Stimulated activated CD8-positive, alpha-beta memory T cell treated with anti-CD3 and anti-CD28 coated beads, Interleukin-15, amount 100 ng/mL, for 48 hours (primary cell): ENCODE results near the gene FRMD4A.
"Not testable (repeated sequence)": the region's sequence is repeated elsewhere in the genome, so short reads cannot be mapped to it uniquely, and the experiment has no call there.

Experiments used
- DNase-seq, 2 donors: peaks; one replicate each; pipeline ENCODE4 v3.0.0-alpha.2; 2020; ENCODE audit warnings: low read depth in 2 of 2

The FRMD4A gene

DNA sequence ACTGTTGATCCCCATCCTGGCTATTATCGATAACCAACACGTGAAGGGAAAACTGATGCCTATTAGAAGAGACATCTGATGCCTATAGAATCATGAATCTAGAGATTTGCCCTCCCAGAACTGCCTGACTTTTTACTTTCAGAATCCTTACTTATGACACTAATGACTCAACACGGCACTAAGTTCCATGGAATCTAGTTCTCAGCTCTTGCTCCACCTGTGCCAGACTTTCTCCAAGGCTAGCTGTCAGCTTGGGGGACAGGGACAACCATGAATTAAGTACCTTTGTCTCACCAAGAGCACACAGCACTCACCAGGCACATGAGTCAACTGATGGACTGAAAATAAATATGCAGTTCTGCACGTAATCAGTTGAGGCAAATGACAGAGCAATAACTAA, 184.2 kb downstream of the FRMD4A start:
- no peak for DNase-seq

DNA sequence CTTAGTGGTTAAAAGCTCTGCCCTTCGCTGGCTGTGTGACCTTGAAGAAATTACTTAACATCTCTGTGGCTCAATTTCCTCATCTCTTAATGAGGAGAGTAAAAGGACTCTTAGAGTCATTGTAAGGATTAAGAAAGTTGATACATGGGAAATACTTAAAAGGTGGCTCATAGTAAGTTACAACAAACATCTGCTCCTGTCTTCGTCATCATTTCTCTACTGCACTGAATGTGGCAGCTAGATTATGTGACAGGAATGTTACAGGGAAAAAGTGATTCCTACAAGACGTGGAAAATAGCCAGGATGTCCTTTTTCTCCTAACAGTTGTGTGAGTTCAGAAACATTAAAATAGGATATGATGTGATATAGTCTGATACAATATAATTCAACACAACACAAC, 184.7 kb downstream of the FRMD4A start:
- DNase-seq: no peak

DNA sequence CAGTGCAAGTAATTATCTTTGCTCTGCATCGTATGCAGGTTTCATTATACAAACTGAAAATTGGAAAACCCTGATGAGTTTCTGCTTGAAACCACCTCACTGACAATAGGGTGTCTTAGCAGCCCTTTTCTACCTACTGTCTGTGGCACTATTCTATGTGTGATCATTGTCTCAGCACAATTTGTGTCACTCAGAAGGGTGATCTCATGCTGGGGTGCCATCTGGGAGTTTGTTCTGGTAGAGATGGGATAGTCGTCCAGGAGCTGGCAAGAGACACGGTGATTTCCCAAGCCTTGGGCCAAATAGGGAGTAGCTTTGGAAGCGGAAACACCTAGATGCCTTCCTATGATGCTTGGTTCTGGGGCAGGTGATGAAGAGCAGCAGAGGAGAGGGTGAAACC, 186.3 kb downstream of the FRMD4A start:
- no peak for DNase-seq

DNA sequence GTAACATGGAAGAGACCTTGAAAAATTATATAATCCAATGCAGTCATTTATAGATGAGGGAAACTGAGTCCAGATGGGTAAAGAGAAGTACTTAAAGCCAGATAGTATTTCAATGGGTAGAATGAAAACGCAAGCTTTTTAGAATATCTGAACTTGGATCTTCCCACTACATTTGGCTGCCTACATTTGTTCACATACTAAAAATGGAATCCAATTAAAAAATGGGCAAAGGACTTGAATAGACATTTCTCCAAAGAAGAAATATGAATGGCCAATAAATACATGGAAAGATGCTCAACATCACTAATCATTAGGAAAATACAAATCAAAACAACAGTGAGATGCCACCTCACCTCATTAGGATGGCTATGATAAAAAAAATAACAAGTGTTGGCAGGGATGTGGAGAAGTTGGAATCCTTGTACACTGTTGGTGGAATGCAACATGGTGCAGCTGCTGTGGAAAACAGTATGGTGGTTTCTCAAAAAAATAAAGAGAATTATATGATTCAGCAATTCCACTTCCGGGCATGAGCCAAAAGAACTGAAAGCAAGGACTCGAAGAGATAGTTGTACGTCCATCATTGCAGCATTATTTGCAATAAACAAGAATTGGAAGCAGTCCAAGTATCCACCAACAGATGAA, 188.0 kb downstream of the FRMD4A start:
- no peak for DNase-seq

DNA sequence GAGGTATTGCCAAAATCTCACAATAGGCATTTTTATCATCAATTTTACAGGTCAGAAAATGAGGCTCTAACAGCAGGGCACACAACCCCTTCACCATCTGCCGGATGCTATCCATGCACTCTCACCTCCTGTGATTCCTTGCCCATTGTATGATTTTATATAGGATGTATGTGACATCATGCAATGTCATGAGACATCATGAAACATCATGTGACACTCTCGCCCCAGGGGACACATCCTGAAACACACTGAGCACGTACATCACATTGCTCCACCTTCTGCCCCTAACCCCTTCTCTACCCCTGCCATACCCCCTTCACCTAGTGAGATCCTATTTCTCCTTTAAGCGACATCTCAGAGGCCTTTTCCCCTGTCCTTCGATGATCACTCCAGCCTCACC, 189.4 kb downstream of the FRMD4A start:
- DNase-seq: no peak

DNA sequence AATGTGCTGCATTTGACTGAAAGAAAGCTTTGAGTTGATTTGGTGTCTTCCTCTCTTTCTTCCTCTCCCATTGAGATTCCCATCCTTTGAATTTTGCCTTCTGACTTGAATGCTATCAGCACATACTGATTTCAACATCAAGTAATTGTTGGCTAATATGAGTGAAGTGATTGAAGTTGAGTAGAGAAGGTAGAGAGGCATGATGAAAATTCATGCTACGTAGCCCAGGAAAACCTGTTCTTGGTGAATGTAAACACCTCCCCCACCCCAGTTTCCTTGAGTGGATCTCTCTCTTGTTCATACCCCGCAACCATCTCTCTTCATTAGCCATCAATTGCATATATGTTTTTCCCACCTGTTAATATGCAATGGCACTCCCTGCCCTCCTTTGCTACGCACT, 193.3 kb downstream of the FRMD4A start:
- DNase-seq: no peak

DNA sequence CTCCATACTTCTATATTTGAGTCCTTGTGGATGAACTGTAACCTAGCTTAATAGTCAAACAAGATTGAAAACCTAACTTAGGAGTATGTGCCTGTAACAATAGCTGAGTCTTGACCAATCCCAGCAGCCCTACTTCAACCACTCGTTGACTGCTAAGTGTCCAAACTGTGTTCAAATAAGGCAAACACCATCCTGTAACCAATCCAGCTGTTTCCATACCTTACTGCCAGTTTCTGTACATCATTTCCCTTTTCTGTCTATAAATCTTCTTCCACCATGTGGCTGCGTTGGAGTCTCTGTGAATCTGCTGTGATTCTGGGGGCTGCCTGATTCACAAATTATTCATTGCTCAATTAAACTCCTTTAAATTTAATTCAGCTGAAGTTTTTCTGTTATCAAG, 195.5 kb downstream of the FRMD4A start:
- not testable (repeated sequence) for DNase-seq

DNA sequence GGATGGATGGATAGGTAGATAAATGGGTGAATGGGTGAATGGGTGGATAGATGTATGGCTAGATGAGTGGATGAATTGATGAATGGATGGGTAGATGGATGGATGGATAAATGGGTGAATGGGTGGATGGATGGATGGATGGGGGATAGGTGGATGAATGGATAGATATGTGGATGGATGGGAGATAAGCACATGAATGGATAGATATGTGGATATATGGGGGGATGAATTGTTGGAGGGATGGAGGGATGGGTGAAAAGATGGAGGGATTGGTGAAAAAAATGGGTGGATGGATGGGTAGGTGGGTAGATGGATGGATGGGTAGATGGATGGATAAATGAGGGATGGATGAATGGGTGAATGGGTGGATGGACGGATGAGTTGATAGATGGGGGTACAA, 196.4 kb downstream of the FRMD4A start:
- DNase-seq: no peak

DNA sequence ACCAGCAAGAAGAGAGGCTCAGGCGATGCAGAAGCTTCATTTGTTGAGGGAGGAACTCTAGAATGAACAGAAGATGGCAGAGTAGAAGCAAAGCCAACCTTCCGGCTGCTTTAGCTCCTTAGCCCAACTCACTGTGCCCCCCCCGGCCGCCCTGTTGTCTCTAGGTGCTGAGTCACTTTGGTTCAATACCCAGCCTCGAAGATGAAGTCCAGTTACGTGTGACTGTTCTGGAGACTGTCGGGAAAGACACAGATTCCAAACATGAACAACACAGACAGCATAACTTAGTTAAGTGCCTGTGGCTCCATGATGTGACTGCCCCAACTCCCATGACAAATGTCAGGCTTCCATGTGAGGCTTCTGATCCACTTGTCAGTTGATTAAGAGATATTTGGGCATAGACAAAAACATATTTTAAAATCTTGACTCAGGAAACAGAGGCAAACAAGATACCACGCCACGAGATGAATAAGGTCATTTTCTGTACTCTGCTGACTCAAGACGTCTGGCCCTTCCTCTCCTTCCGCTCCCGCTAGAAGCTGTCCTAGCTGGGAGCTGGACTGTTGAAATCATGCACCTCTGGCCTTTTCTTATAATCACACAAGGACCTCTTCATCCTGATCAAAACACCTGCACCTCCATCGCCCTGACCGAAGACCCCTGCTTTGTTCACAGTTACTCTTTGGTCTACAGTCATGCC, 199.3 kb downstream of the FRMD4A start:
- no peak for DNase-seq

DNA sequence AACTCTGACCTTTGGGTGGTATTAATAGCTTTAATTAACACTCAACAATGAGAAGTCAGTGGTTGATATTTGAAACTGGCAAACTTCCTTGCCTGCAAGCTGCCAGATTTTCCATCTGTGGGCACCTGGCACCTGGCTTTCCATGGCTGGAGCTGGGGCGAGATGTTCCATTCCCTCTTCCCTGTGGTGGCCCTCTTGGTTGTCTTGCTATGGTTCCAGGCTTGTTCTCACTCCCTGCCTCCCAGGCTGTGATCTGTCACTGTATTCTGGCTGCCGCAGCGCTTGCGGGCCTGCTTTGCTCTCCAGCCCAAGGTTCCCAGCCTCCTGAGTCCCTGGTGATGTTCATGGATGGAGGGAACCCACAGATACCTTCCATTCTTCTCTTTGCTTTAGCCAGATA, 201.0 kb downstream of the FRMD4A start:
- DNase-seq: no peak

DNA sequence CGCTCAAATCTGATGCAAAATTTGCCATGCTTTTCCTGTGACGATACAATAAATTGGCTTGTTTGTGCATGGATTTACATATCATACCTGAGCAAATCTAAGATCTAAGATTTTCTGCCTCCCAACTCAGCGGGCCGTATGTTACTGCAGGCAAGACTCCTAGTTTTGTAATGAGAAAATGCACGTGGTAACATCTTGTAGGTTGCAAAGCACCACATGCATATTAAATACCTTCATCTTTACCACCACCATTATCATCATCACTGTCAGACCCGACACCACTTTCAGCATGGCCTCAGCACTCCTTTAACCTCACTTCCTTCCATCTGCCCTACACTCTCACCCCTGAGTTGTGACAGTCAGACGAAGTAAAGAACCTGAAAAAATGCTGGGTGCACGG, 202.2 kb downstream of the FRMD4A start:
- DNase-seq: no peak

DNA sequence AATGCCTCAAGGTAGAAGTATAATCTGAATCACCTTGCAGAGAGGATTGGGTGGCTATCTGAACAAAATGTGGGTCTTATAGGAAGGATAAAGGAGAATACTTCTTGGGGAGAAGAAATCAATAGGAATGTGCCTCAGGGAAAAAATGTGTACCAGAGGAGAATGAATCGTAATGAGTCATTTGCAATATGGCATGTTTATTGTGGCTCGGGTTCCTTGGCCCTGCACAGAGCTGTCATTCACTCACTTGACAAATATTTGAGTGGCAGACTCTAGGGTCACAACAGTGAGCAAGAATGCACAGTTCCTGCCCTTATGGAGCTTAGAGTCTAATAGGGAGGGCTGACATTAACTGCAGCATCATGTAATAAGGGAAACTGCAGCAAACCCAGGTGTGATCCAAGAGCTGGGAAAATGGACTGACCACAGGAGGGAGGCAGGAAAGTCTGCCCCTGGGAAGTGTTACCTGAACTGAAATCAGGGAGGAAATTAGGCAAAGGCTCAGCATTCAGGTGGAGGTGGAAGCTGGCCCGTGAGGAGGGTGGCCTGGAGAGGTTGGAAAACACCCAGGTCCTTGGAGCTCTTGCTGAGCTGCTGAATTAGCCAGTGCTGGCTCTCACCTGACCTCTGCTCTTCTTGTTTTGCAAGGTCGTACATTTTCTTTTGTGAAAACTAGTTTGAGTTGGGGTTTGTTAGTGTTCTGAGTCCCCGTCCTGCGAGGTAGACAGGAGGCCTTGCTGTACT, 203.9 kb downstream of the FRMD4A start:
- DNase-seq: no peak

DNA sequence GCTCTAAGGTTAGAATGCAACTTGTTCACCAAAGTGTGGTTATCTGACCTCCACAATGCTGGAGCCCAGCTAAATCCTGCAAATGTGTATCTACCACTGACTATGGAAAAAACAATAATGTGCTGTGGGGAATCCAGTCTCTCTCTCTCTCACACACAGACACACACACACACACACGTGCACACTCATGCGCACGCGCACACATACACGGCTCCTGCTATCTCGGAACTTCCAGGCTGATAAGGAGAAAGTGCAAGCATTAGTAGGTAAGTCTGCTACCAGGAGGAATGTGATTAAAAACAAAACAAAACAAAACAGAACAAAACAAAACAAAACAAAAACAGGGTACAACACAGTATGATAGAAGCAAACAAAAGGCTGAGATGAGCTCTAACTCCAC, 205.2 kb downstream of the FRMD4A start:
- DNase-seq: no peak

DNA sequence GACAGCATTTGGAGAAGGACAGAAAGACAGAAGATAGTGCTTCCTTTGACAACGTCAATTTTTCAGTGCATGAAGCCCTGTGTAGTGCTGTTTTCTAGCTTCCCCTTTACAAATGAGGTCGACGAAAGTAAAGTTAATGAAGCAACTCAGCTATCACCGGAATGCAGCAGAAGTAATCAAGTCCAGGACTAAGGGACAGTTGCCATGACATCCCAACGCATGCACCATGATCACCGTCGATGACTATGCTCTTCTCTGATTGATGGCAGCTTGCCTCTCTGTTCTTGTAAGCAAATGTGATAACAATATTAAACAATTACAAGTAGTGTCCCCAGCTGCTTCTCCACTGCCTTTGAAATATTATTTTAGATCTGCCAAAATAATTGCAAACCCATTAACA, 205.8 kb downstream of the FRMD4A start:
- no peak for DNase-seq

DNA sequence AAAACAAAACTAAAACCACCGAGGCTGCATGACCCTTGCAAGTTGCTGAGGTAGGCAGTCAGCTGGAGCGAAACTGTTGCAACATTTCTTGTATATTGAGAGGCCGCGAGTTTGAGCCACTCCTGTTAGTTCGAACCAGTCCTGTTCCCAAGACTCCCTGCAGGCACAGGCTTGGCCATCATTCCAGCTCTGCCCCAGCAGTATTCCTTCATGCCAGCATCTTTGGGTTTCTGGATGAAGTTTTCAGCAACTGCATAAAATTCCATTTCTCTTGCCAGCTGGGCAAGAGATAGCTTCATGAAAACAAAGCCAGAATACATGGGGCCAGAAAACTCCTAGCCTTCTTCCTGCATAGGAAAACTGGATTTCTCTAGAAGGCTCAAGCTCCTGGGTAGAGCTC, 207.6 kb downstream of the FRMD4A start:
- DNase-seq: no peak

DNA sequence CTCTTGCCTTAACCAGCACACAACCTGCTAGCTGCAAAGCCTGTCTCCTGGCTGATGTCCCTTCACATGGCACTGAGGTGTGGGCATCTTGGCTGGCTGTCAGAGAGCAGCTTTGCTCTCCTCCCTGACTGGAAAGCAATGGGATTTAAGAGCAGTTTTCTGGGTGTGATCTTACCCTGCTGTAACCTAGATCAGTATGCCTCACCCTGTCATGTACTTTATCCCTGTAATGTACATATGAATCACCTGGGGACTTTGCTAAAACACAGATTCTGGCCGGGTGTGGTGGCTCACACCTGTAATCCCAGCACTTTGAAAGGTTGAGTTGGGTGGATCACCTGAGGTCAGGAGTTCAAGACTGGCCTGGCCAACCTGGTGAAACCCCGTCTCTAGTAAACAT, 209.9 kb downstream of the FRMD4A start:
- no peak for DNase-seq

DNA sequence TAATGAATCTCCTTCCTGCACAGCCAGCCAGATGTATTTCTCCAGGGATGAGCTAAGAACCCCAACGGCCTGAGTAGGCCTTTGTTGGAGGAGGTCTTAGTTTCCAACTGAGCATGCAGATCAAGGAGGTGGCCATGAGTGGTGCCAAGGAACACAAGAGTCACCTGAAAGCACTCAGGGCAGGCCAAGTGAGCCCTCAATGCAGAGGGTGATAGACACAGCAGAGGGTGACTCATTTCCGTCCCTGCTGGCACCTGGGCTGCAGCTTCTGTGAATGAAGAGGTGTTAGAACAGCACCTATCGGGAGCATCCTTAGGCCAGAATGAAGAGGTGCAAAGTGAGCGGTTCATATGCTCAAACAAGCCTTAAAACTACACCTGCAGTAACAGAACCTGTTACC, 211.8 kb downstream of the FRMD4A start:
- DNase-seq: no peak

DNA sequence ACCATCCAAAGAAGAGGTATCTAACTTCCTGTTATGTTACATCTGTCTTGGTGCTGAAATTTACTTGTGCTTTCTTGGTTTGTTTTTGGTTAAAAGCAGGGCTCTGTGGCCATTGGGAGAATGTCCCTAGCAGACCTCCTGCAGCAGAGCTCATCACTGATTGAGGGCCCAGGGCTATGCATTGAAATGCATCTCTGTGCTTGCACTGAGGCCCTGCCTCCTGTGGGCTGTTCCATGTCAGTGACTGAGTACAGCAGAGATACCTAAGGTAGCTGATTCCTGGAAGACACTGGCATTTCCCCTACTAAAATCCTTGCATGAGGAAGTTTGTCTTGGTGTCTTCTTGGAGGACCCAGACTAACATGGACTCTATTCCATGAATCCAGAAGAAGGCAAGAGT, 213.9 kb downstream of the FRMD4A start:
- DNase-seq: no peak

DNA sequence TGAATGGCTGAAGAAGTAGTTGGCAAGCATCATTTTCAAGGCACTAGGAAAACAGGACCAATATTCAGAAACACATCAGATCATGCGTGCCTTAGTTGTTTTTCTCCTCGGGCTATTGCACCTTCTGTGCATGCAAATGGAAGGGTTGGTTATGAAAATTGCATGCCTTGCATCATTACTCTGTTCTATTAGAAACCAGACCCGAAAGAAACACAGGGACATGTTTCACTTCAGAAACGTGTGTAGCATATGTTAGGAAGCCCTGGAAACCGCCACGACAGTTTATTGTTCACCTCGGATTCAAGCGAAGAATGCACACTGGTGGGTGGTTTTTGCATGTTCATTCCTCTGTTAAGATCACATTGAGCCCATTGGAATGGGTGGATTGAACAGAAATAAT, 214.7 kb downstream of the FRMD4A start:
- no peak for DNase-seq

DNA sequence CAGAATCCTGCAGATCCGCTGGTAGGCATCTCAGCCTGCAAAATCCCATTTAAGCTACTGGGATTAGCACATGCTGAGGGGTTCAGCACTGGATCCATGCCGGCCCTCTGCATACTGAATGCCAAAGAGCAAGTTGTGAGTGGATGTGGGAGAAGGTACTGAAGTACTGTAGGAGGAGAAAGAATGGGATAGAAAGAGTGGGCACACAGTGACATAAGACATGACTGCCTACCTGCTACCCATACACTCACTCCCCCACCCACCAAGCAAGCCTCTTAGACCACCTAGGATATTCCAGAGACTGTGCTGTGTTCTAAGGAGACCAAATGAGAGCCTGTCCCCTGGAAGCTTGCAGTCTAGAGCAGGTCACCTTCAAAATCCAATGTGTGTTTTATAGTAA, 215.9 kb downstream of the FRMD4A start:
- DNase-seq: no peak

DNA sequence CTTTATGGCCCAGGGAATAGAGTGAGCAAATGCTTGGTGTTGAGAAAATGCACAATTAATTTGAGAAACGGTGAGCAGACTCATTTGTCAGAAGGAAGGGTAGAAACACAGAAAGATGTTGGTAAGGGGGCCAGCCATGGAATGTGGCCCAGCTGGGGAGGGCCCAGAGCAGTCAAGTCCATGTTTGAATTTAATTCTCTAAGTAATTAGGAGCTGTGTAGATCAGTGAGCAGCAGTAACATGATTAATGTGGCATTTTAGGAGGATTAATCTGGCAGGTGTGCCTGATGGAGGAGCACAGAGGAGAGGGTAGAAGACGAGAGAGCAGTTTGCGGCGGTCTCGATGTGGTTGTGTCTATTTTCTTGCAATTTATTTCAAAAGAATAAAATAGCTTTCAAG, 218.7 kb downstream of the FRMD4A start:
- no peak for DNase-seq

DNA sequence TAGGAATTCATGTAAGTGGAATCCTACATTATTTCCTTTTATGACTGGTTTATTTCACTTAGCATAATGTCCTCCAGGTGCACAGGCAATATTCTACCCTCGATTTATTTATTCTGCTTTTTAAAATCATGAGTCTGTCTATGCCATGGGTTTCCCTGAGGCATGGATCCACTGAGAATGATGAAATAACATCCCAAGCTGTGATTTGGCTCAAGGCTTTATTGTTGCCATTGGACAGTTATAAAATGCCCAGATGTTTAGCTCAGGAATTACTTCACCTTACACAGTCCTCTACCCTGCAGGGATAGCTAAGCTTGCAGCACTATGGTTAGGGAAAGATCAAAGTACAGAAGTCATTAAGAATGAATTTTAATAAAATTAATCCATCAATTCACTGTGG, 219.5 kb downstream of the FRMD4A start:
- no peak for DNase-seq

DNA sequence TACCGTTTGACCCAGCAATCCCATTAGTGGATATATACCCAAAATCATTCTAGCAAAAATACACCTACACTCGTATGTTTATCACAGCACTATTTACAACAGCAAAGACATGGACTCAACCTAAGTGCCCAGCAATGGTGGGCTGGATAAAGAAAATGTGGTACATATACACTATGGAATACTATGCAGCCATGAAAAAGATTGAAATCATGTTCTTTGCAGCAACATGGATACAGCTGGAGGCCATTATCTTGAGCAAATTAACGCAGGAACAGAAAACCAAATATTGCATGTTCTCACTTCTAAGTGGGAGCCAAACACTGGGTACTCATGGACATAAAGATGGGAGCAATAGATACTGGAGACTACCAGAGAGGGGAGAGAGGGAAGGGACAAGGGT, 223.9 kb downstream of the FRMD4A start:
- DNase-seq: no peak
